Panc1 (cell line): ENCODE results near the gene ARHGEF39. TPM values are rescaled to one million over a fixed set of nuclear protein-coding genes. Genes with fewer than 3 reads are reported as not detected.

ENCODE experiments used
- ATAC-seq: fragments of 200-7000 bp; cut with Tn5 transposase; 2 replicates; pipeline ENCODE4 v1.9.1; 2020; ENCODE audit warnings: mild to moderate bottlenecking, moderate library complexity
- BruUV-seq: library from RNA; stranded (reverse); fragments of 400-500 nt; replicated peaks from 2 replicates; lab custom pipeline; 2021; lab: Mats Ljungman, UMichigan
- CTCF ChIA-PET: fragments of 300-600 bp; sonication (Branson Sonifier 250); formaldehyde crosslinking; loops from one replicate; lab custom pipeline; 2022; ENCODE audit warnings: antibody characterized with exemption; lab: Charles Lee
- POLR2A ChIA-PET: fragments of 300-600 bp; sonication (Branson Sonifier 250); formaldehyde crosslinking; loops from one replicate; lab custom pipeline; 2022; ENCODE audit warnings: antibody characterized with exemption; lab: Charles Lee
- DNase-seq: peaks from one replicate; pipeline ENCODE4 v3.0.0-alpha.2; 2010; ENCODE audit warnings: low read depth, low spot score
- H3K27ac ChIP-seq: 2 replicates; pipeline ENCODE4 v1.5.1; 2011; ENCODE audit warnings: mild to moderate bottlenecking, low read length, inconsistent platforms
- H3K27me3 ChIP-seq: fragments of 200-500 bp; sonication (Bioruptor generic); 2 replicates; pipeline ENCODE4 v1.6.0; 2014; ENCODE audit warnings: low read length, inconsistent platforms; ENCODE audit not compliant: control insufficient read depth, insufficient read depth
- H3K36me3 ChIP-seq: fragments of 200-500 bp; sonication (Bioruptor generic); 2 replicates; pipeline ENCODE4 v1.5.1; 2014; ENCODE audit warnings: inconsistent platforms, mild to moderate bottlenecking, low read length, moderate library complexity; ENCODE audit not compliant: control insufficient read depth, insufficient read depth
- H3K4me1 ChIP-seq: 2 replicates; pipeline ENCODE4 v1.5.1; 2011; ENCODE audit warnings: inconsistent platforms, mild to moderate bottlenecking, low read length, moderate library complexity; ENCODE audit not compliant: control insufficient read depth, insufficient read depth
- H3K4me3 ChIP-seq, 2 experiments: 2 replicates each; pipeline ENCODE4 v1.5.1; 2011 to 2012; ENCODE audit warnings: low read depth in 2 of 2, low read length in 2 of 2, mild to moderate bottlenecking in 2 of 2, inconsistent platforms in 1 of 2, moderate library complexity in 1 of 2
- H3K9me3 ChIP-seq: fragments of 200-500 bp; sonication (Bioruptor generic); 2 replicates; pipeline ENCODE4 v1.5.1; 2014; ENCODE audit warnings: low read depth, mild to moderate bottlenecking, inconsistent platforms, low read length, moderate library complexity; ENCODE audit not compliant: control insufficient read depth, insufficient read depth
- POLR2AphosphoS5 ChIP-seq: IDR thresholded peaks from 2 replicates; pipeline ENCODE4 v1.6.1; 2012; ENCODE audit warnings: mild to moderate bottlenecking, low read depth, low read length, moderate library complexity
- REST ChIP-seq, 2 experiments: IDR thresholded peaks; 2 replicates each; pipeline ENCODE4 v1.6.1; 2011 to 2012; ENCODE audit warnings: low read depth in 2 of 2, control low read depth in 1 of 2, low read length in 1 of 2, mild to moderate bottlenecking in 1 of 2, moderate library complexity in 1 of 2; ENCODE audit not compliant: insufficient read depth in 1 of 2
- SIN3A ChIP-seq: IDR thresholded peaks from 2 replicates; pipeline ENCODE4 v1.6.1; 2012; ENCODE audit warnings: low read depth, mild to moderate bottlenecking, low read length, moderate library complexity, borderline replicate concordance; ENCODE audit not compliant: insufficient read depth
- TCF7L2 ChIP-seq: IDR thresholded peaks from 2 replicates; pipeline ENCODE4 v1.6.1; 2011; ENCODE audit warnings: mild to moderate bottlenecking, low read depth, low read length, inconsistent platforms
- in situ Hi-C: cut with HindIII; loops from 2 replicates; pipeline ENCODE4 v1.10.0; 2016; ENCODE audit warnings: low sequenced_read_pairs, low pct_unique_long_range_greater_than_20kb
- intact Hi-C: fragments of 100-400 bp; cut with micrococcal nuclease; formaldehyde crosslinking; loops from one replicate; pipeline ENCODE4 v1.10.0; 2022; ENCODE audit not compliant: unreplicated experiment
- total RNA-seq: library from RNA; stranded (reverse); gene quantifications from one replicate; pipeline ENCODE4 v1.2.1, GENCODE V29; 2021; ENCODE audit not compliant: unreplicated experiment
- TF ChIP-seq, protein P1 (sequence below): fragments of 450-650 bp; IDR thresholded peaks from 2 replicates; pipeline ENCODE4 v1.5.1; 2017; ENCODE audit warnings: mild to moderate bottlenecking

ARHGEF39 gene
- total RNA-seq, 1 experiment from 2014 or later: 34.0 TPM

DNA sequence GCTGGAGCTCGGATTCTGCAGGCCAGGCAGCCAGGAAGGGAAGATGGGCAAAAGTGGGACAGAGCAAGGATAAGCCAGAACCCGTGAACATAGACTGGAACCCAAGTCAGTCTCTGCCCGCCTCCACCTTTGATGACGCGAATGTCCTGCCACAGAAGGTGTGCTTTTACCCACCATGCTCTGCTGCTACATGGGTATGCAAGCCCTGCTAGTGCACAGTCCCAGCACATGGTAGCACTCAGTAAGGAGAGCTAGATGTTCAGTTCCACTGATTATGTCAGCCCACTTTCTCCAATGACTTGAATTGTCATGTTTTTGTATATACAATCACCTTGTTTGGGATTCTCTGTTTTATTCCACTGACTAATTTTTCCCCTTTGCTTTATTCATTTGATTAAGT lies 35.4 kb downstream of the ARHGEF39 start:
- ChIA-PET POLR2A (interaction anchor here (0.5 to 0.6 kb wide), 2 partner anchors 29 to 102 kb away, joined by 3 to 9 read pairs; partner anchors contain the start of gene CCDC107), CTCF (interaction anchor here (0.9 to 1.7 kb wide), 2 partner anchors 18 to 26 kb away, joined by 3 read pairs; no protein-coding TSS in a partner anchor)
- Histone ChIP-seq H3K36me3 (no peaks in the 10 kb centered on the region), H3K27ac (no peak overlapping the region), H3K4me3 (no peak overlapping the region), H3K4me1 (0 out of 2 replicates have a peak, but pooled peaks cover 1% of the 10 kb centered on the region), H3K27me3 (no peaks in the 10 kb centered on the region), H3K9me3 (no peaks in the 10 kb centered on the region)
- BruUV-seq: no TSS peak
- ATAC-seq: no peak
- intact Hi-C loops (no loop called here), in situ Hi-C loops (no loop called here)
- no peak for DNase-seq
- TF ChIP-seq TCF7L2 (no peak), POLR2AphosphoS5 (no peak), REST (IDR thresholded peaks at IDR 0.05; ENCODE audit: insufficient read depth in 1 of 2, low read depth in 2 of 2, low read length in 1 of 2) (no peak), SIN3A (no peak)
- TF ChIP-seq, protein P1, sequence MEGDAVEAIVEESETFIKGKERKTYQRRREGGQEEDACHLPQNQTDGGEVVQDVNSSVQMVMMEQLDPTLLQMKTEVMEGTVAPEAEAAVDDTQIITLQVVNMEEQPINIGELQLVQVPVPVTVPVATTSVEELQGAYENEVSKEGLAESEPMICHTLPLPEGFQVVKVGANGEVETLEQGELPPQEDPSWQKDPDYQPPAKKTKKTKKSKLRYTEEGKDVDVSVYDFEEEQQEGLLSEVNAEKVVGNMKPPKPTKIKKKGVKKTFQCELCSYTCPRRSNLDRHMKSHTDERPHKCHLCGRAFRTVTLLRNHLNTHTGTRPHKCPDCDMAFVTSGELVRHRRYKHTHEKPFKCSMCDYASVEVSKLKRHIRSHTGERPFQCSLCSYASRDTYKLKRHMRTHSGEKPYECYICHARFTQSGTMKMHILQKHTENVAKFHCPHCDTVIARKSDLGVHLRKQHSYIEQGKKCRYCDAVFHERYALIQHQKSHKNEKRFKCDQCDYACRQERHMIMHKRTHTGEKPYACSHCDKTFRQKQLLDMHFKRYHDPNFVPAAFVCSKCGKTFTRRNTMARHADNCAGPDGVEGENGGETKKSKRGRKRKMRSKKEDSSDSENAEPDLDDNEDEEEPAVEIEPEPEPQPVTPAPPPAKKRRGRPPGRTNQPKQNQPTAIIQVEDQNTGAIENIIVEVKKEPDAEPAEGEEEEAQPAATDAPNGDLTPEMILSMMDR: no peak

- CTCF ChIA-PET: interaction anchor here (0.9 kb wide), 1 partner anchor 16 kb away, joined by 3 read pairs; no protein-coding TSS in a partner anchor
- BruUV-seq: no TSS peak
Measured at GRCh38 chr9:35628389-35628991, 36.5 kb downstream of the ARHGEF39 start.

More at GRCh38 chr9:35628389-35628991, 36.5 kb downstream of the ARHGEF39 start:
- H3K4me3 ChIP-seq: no peak overlapping the region
- in situ Hi-C loops: no loop called here
- TF ChIP-seq SIN3A (no peak), REST (IDR thresholded peaks at IDR 0.05; ENCODE audit: insufficient read depth in 1 of 2, low read depth in 2 of 2, low read length in 1 of 2) (no peak), TCF7L2 (no peak), POLR2AphosphoS5 (no peak)
- TF ChIP-seq, protein P1: no peak
- H3K27me3 ChIP-seq: no peaks in the 10 kb centered on the region
- POLR2A ChIA-PET: interaction anchor here (0.6 kb wide), 2 partner anchors 62 to 347 kb away, joined by 3 to 6 read pairs; no protein-coding TSS in a partner anchor
- ATAC-seq (no peak), DNase-seq (no peak)
- H3K9me3 ChIP-seq: no peaks in the 10 kb centered on the region
- intact Hi-C loops: no loop called here
- H3K36me3 ChIP-seq: no peaks in the 10 kb centered on the region
- no peaks in the 10 kb centered on the region for H3K4me1 ChIP-seq
- no peak overlapping the region for H3K27ac ChIP-seq
